RWPE2 (cell line): ENCODE results near the gene ANO1.

Source experiments
- ATAC-seq: fragments of 200-7000 bp; cut with Tn5 transposase; 3 replicates; pipeline ENCODE4 v1.9.1; 2021; ENCODE audit warnings: low read depth
- DNase-seq: peaks from one replicate; pipeline ENCODE4 v3.0.0-alpha.2; 2020; ENCODE audit warnings: low spot score
- H3K27ac ChIP-seq: fragments of 450-650 bp; 2 replicates; pipeline ENCODE4 v1.5.1; 2017; ENCODE audit warnings: mild to moderate bottlenecking; ENCODE audit not compliant: poor library complexity, severe bottlenecking
- H3K27me3 ChIP-seq: fragments of 250-450 bp; sonication (Bioruptor Pico); 2 replicates; pipeline ENCODE4 v1.5.1; 2021; ENCODE audit warnings: mild to moderate bottlenecking, moderate library complexity; ENCODE audit not compliant: insufficient read depth, poor library complexity, severe bottlenecking
- H3K36me3 ChIP-seq: fragments of 250-450 bp; sonication (Bioruptor Pico); 2 replicates; pipeline ENCODE4 v1.5.1; 2020; ENCODE audit warnings: low read depth, mild to moderate bottlenecking, moderate library complexity
- H3K4me1 ChIP-seq: fragments of 250-450 bp; sonication (Bioruptor Pico); 2 replicates; pipeline ENCODE4 v1.5.1; 2021; ENCODE audit warnings: mild to moderate bottlenecking, moderate library complexity; ENCODE audit not compliant: insufficient read depth, poor library complexity, severe bottlenecking
- H3K4me3 ChIP-seq: fragments of 250-450 bp; sonication (Bioruptor Pico); 2 replicates; pipeline ENCODE4 v1.5.1; 2021; ENCODE audit warnings: mild to moderate bottlenecking, moderate library complexity; ENCODE audit not compliant: severe bottlenecking
- H3K9me3 ChIP-seq: fragments of 250-450 bp; sonication (Bioruptor Pico); 2 replicates; pipeline ENCODE4 v1.5.1; 2021; ENCODE audit warnings: mild to moderate bottlenecking, moderate library complexity; ENCODE audit not compliant: severe bottlenecking
- TF ChIP-seq, protein P1 (sequence below): fragments of 450-650 bp; IDR thresholded peaks from one replicate; pipeline ENCODE4 v1.5.1; 2017; ENCODE audit warnings: mild to moderate bottlenecking, moderate library complexity; ENCODE audit not compliant: poor library complexity, severe bottlenecking

Gene ANO1

DNA sequence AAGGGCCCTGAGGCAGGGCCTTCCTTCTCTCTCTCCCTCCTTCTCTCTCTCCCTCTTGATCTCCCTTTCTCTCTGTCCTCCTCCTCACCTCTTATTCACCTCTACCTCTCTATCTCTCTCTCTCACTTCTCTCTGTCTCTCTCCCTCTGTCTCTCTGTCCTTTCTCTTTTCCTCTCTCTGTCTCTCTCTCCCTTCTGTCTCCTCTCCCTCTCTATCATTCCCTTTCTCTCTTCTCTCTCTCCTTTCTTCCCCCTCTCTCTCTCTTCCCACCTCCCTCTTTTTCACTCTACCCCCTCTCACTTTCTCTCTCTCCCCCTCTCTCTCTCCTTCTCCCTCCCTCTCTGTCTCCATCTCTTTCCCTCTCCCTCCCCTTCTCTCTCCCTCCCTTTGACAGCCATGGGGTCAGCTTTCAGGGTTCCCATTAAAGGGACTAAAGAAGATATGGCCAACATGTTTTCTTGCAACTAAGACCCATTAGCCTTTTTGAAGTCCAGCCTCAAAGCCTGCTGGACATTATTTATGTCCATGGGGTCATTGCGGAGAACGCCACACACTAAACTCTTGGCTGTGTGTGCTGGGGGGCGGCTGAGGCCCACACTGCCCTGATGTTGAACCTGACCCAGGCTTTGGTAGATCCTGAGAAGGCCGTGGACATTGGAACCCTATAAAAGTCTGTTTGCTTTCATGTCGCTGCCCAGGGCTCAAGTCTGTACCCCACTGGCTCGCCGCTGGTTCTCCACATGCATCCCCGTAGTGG is 15.0 kb downstream of the ANO1 start:
- no peak for DNase-seq
- Histone ChIP-seq H3K27ac (no peak overlapping the region), H3K27me3 (no peaks in the 10 kb centered on the region), H3K4me1 (no peaks in the 10 kb centered on the region), H3K36me3 (no peaks in the 10 kb centered on the region), H3K9me3 (no peaks in the 10 kb centered on the region), H3K4me3 (no peak overlapping the region)
- no peak for ATAC-seq
- TF ChIP-seq, protein P1, sequence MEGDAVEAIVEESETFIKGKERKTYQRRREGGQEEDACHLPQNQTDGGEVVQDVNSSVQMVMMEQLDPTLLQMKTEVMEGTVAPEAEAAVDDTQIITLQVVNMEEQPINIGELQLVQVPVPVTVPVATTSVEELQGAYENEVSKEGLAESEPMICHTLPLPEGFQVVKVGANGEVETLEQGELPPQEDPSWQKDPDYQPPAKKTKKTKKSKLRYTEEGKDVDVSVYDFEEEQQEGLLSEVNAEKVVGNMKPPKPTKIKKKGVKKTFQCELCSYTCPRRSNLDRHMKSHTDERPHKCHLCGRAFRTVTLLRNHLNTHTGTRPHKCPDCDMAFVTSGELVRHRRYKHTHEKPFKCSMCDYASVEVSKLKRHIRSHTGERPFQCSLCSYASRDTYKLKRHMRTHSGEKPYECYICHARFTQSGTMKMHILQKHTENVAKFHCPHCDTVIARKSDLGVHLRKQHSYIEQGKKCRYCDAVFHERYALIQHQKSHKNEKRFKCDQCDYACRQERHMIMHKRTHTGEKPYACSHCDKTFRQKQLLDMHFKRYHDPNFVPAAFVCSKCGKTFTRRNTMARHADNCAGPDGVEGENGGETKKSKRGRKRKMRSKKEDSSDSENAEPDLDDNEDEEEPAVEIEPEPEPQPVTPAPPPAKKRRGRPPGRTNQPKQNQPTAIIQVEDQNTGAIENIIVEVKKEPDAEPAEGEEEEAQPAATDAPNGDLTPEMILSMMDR, result no peak

DNA sequence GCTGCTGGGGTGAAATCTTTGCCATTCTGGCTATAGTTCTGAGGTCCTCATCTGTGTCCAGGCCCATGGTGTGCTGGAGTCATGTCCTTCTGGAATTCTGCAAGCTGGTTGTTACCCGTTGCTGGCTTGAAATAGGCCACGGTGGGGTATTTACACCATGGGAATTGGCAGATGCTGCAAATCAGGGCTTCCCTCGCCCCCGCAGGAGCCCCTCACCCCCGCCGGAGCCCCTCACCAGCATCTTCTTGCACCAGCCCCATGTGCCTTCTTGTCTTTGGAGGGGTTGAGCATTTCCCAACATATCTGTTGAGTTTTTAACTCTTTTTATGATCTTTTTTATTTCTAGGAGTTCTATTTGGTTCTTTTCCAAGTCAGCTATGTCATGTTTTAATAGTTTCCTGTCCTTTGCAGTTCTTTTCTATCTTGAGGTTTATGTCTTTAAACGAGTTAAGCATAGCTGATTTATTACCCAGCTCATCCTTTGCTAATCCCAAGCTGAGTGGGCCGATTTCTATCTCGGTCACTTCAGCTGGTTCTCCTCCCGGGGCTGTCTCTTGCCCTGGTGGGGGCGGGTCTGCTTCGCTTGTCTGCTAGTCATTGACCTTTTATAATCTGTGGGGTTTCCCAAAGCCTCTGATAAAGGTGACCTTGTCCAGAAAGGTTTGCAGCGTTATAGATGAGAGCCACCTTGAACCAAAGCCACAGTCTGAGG is 17.6 kb downstream of the ANO1 start:
- Histone ChIP-seq H3K9me3 (no peaks in the 10 kb centered on the region), H3K36me3 (no peaks in the 10 kb centered on the region), H3K27me3 (no peaks in the 10 kb centered on the region), H3K27ac (no peak overlapping the region), H3K4me1 (no peaks in the 10 kb centered on the region), H3K4me3 (no peak overlapping the region)
- DNase-seq, result no peak
- TF ChIP-seq, protein P1, result no peak
- no peak for ATAC-seq

DNA sequence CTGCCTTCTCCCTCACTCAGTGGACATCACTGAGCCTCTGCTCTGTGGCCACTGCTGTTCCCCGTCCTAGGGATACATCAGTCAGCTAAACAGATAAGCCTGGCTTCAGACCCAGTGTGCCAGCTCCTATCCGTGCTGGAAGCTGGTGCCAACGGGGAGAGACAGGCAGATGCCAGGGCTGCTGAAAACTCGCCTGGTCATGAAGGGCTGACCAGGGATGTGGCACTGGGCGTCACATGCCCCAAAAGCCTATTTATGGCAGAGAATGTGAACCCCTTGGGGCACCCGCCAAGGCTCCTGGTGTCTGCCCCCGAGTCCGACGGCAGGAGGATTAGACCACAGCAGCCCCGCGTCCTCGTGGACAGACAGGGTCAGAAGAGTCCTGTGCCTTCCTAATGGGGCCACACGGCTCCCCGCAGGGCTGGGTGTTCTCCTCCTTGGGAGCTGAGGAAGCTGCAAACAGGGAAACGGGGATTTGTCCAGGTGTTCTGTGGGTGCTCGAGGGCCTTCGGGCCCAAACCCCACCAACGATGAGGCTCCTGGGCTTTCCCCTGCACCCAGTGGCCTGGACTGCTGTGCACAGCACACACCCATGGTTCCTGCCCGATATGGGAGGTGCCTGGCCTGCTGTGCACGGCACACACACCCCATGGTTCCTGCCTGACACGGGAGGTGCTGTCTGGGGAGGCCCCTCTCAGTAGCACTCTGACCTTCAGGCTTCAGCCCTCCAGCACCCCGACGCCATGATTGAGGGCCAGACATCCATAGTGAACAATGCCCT is 19.9 kb downstream of the ANO1 start:
- Histone ChIP-seq H3K36me3 (no peaks in the 10 kb centered on the region), H3K27me3 (no peaks in the 10 kb centered on the region), H3K4me3 (no peak overlapping the region), H3K27ac (no peak overlapping the region), H3K4me1 (no peaks in the 10 kb centered on the region), H3K9me3 (no peaks in the 10 kb centered on the region)
- TF ChIP-seq, protein P1, result no peak
- ATAC-seq (no peak), DNase-seq (no peak)

DNA sequence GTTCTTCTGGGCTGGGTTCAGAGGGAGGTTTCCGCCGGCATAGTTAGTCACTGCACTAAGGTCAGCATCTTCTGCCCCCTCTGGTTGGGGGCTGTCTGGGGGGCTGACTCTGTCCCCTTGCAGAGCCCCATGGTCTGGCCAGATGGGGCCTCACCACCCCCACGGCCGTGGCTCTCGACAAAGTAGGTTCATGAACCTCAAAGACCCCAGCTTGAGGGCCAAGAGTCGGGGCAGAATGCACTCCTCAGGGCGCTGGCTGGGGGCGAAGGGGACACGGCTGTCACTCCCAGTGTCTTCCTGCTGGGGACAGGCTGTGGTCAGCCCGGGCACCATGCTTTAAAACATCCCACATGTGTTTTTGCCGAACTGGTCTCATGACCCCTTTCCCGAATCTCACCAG is 20.8 kb downstream of the ANO1 start:
- Histone ChIP-seq H3K27ac (no peak overlapping the region), H3K4me1 (no peaks in the 10 kb centered on the region), H3K36me3 (no peaks in the 10 kb centered on the region), H3K9me3 (no peaks in the 10 kb centered on the region), H3K27me3 (no peaks in the 10 kb centered on the region), H3K4me3 (no peak overlapping the region)
- DNase-seq (peak; percentile 42), ATAC-seq (no peak)
- TF ChIP-seq, protein P1, result no peak
